Panc1 (cell line): Measurements from ENCODE around the gene CWC22. TPM values are rescaled to one million over a fixed set of nuclear protein-coding genes. Genes with fewer than 3 reads are reported as not detected.

ENCODE experiments used
- ATAC-seq: fragments of 200-7000 bp; cut with Tn5 transposase; 2 replicates; pipeline ENCODE4 v1.9.1; 2020; ENCODE audit warnings: mild to moderate bottlenecking, moderate library complexity
- BruUV-seq: library from RNA; stranded (reverse); fragments of 400-500 nt; replicated peaks from 2 replicates; lab custom pipeline; 2021; lab: Mats Ljungman, UMichigan
- CTCF ChIA-PET: fragments of 300-600 bp; sonication (Branson Sonifier 250); formaldehyde crosslinking; loops from one replicate; lab custom pipeline; 2022; ENCODE audit warnings: antibody characterized with exemption; lab: Charles Lee
- POLR2A ChIA-PET: fragments of 300-600 bp; sonication (Branson Sonifier 250); formaldehyde crosslinking; loops from one replicate; lab custom pipeline; 2022; ENCODE audit warnings: antibody characterized with exemption; lab: Charles Lee
- DNase-seq: peaks from one replicate; pipeline ENCODE4 v3.0.0-alpha.2; 2010; ENCODE audit warnings: low read depth, low spot score
- H3K27ac ChIP-seq: 2 replicates; pipeline ENCODE4 v1.5.1; 2011; ENCODE audit warnings: mild to moderate bottlenecking, low read length, inconsistent platforms
- H3K27me3 ChIP-seq: fragments of 200-500 bp; sonication (Bioruptor generic); 2 replicates; pipeline ENCODE4 v1.6.0; 2014; ENCODE audit warnings: low read length, inconsistent platforms; ENCODE audit not compliant: control insufficient read depth, insufficient read depth
- H3K36me3 ChIP-seq: fragments of 200-500 bp; sonication (Bioruptor generic); 2 replicates; pipeline ENCODE4 v1.5.1; 2014; ENCODE audit warnings: inconsistent platforms, mild to moderate bottlenecking, low read length, moderate library complexity; ENCODE audit not compliant: control insufficient read depth, insufficient read depth
- H3K4me1 ChIP-seq: 2 replicates; pipeline ENCODE4 v1.5.1; 2011; ENCODE audit warnings: inconsistent platforms, mild to moderate bottlenecking, low read length, moderate library complexity; ENCODE audit not compliant: control insufficient read depth, insufficient read depth
- H3K4me3 ChIP-seq, 2 experiments: 2 replicates each; pipeline ENCODE4 v1.5.1; 2011 to 2012; ENCODE audit warnings: low read depth in 2 of 2, low read length in 2 of 2, mild to moderate bottlenecking in 2 of 2, inconsistent platforms in 1 of 2, moderate library complexity in 1 of 2
- H3K9me3 ChIP-seq: fragments of 200-500 bp; sonication (Bioruptor generic); 2 replicates; pipeline ENCODE4 v1.5.1; 2014; ENCODE audit warnings: low read depth, mild to moderate bottlenecking, inconsistent platforms, low read length, moderate library complexity; ENCODE audit not compliant: control insufficient read depth, insufficient read depth
- CTCF ChIP-seq: fragments of 450-650 bp; IDR thresholded peaks from 2 replicates; pipeline ENCODE4 v1.5.1; 2017; ENCODE audit warnings: mild to moderate bottlenecking
- POLR2AphosphoS5 ChIP-seq: IDR thresholded peaks from 2 replicates; pipeline ENCODE4 v1.6.1; 2012; ENCODE audit warnings: mild to moderate bottlenecking, low read depth, low read length, moderate library complexity
- REST ChIP-seq, 2 experiments: IDR thresholded peaks; 2 replicates each; pipeline ENCODE4 v1.6.1; 2011 to 2012; ENCODE audit warnings: low read depth in 2 of 2, control low read depth in 1 of 2, low read length in 1 of 2, mild to moderate bottlenecking in 1 of 2, moderate library complexity in 1 of 2; ENCODE audit not compliant: insufficient read depth in 1 of 2
- SIN3A ChIP-seq: IDR thresholded peaks from 2 replicates; pipeline ENCODE4 v1.6.1; 2012; ENCODE audit warnings: low read depth, mild to moderate bottlenecking, low read length, moderate library complexity, borderline replicate concordance; ENCODE audit not compliant: insufficient read depth
- TCF7L2 ChIP-seq: IDR thresholded peaks from 2 replicates; pipeline ENCODE4 v1.6.1; 2011; ENCODE audit warnings: mild to moderate bottlenecking, low read depth, low read length, inconsistent platforms
- in situ Hi-C: cut with HindIII; loops from 2 replicates; pipeline ENCODE4 v1.10.0; 2016; ENCODE audit warnings: low sequenced_read_pairs, low pct_unique_long_range_greater_than_20kb
- intact Hi-C: fragments of 100-400 bp; cut with micrococcal nuclease; formaldehyde crosslinking; loops from one replicate; pipeline ENCODE4 v1.10.0; 2022; ENCODE audit not compliant: unreplicated experiment
- total RNA-seq: library from RNA; stranded (reverse); gene quantifications from one replicate; pipeline ENCODE4 v1.2.1, GENCODE V29; 2021; ENCODE audit not compliant: unreplicated experiment

Gene CWC22
- total RNA-seq, 1 experiment from 2014 or later: 17.2 TPM

DNA sequence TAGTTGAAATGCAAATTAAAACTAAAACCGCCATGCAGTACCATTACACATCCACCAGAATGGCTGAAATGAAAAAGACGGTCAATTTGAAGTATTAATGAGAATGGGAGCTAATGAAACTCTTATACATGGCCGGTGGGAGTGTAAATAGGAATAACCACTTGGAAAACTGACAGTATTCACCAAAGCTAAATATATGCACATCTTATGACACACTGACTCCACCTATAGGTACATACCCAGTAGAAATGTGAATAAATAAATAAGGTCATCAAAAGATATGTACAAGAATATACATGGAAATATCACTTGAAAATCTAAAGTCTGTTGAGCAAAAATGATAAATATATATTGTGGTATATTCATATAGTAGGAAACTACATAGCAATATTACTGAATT, 57.7 kb downstream of the CWC22 start:
- POLR2A ChIA-PET: no interaction called here
- CTCF ChIA-PET: no interaction called here
- Histone ChIP-seq H3K4me1 (no peaks in the 10 kb centered on the region), H3K9me3 (no peaks in the 10 kb centered on the region), H3K27ac (no peak overlapping the region), H3K36me3 (peaks cover 51% of the 10 kb centered on the region), H3K4me3 (no peak overlapping the region), H3K27me3 (no peaks in the 10 kb centered on the region)
- ATAC-seq (no peak), DNase-seq (no peak)
- intact Hi-C loops: no loop called here
- BruUV-seq: no TSS peak
- TF ChIP-seq CTCF: no peak
- no peak for TF ChIP-seq REST (IDR thresholded peaks at IDR 0.05; ENCODE audit: insufficient read depth in 1 of 2, low read depth in 2 of 2, low read length in 1 of 2)
- no peak for TF ChIP-seq TCF7L2
- TF ChIP-seq POLR2AphosphoS5: no peak
- no peak for TF ChIP-seq SIN3A
- in situ Hi-C loops: no loop called here

DNA sequence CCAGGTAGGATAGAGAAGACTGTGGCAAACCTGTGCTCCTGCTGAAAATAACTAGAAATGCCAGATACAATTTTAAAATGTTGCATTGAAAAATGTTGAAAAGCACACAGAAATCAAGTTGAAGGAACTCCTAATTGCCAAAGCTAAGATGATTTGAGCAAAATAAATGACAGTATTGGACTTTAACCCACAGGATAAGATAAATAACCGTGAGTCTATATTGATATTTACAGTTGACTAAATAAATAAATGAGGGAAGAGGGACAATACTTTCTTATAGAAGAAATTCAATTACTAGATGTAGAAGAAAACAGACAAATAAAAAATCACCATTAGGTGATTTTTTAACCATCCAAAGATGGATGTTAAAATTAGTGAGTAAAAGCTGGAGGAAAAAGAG, 59.0 kb downstream of the CWC22 start:
- in situ Hi-C loops (no loop called here), intact Hi-C loops (no loop called here)
- H3K4me3 ChIP-seq: no peak overlapping the region
- no peak overlapping the region for H3K27ac ChIP-seq
- H3K4me1 ChIP-seq: no peaks in the 10 kb centered on the region
- ChIA-PET POLR2A (interaction anchor here (0.6 kb wide), 1 partner anchor 16 kb away, joined by 3 read pairs; no protein-coding TSS in a partner anchor), CTCF (no interaction called here)
- BruUV-seq: no TSS peak
- DNase-seq: no peak
- no peaks in the 10 kb centered on the region for H3K9me3 ChIP-seq
- TF ChIP-seq SIN3A (no peak), POLR2AphosphoS5 (no peak), TCF7L2 (no peak), REST (IDR thresholded peaks at IDR 0.05; ENCODE audit: insufficient read depth in 1 of 2, low read depth in 2 of 2, low read length in 1 of 2) (no peak)
- no peak for ATAC-seq
- peaks cover 45% of the 10 kb centered on the region for H3K36me3 ChIP-seq
- no peaks in the 10 kb centered on the region for H3K27me3 ChIP-seq
